SK-N-MC (cell line): ENCODE data around the gene REM1.
"Not testable (repeated sequence)": the region's sequence is repeated elsewhere in the genome, so short reads cannot be mapped to it uniquely, and the experiment has no call there.

Source experiments
- DNase-seq: peaks from one replicate; pipeline ENCODE4 v3.0.0-alpha.2; 2011; ENCODE audit warnings: low read depth, low spot score
- H3K27ac ChIP-seq: fragments of 200-600 bp; sonication (generic); 2 replicates; pipeline ENCODE4 v1.5.1; 2016; ENCODE audit warnings: mixed run types
- H3K36me3 ChIP-seq: fragments of 200-600 bp; sonication (generic); 2 replicates; pipeline ENCODE4 v1.6.1; 2017; ENCODE audit warnings: antibody characterized with exemption, low read length, mixed read lengths; ENCODE audit not compliant: insufficient read depth
- H3K4me3 ChIP-seq: fragments of 200-600 bp; sonication (generic); 2 replicates; pipeline ENCODE4 v1.5.1; 2016
- H3K9ac ChIP-seq: fragments of 200-600 bp; sonication (generic); 2 replicates; pipeline ENCODE4 v1.8.0; 2017; ENCODE audit warnings: mixed run types, mixed read lengths; ENCODE audit not compliant: insufficient read length
- H3K9me3 ChIP-seq: fragments of 200-600 bp; sonication (generic); 2 replicates; pipeline ENCODE4 v1.6.1; 2017; ENCODE audit warnings: low read depth, mild to moderate bottlenecking, antibody characterized with exemption, low read length, moderate library complexity, mixed read lengths
- EZH2 ChIP-seq: fragments of 200-600 bp; sonication (generic); IDR thresholded peaks from one replicate; pipeline ENCODE4 v1.6.1; 2017; ENCODE audit warnings: antibody characterized with exemption
- FOXP2 ChIP-seq: optimal IDR thresholded peaks from 2 replicates; pipeline ENCODE3; 2011; ENCODE audit warnings: mild to moderate bottlenecking, moderate library complexity; ENCODE audit not compliant: insufficient read depth; ENCODE audit errors: extremely low read length, control extremely low read depth
- POLR2AphosphoS5 ChIP-seq: IDR thresholded peaks from 2 replicates; pipeline ENCODE4 v1.6.1; 2012; ENCODE audit warnings: mild to moderate bottlenecking, low read depth, low read length, borderline replicate concordance

Gene REM1

DNA sequence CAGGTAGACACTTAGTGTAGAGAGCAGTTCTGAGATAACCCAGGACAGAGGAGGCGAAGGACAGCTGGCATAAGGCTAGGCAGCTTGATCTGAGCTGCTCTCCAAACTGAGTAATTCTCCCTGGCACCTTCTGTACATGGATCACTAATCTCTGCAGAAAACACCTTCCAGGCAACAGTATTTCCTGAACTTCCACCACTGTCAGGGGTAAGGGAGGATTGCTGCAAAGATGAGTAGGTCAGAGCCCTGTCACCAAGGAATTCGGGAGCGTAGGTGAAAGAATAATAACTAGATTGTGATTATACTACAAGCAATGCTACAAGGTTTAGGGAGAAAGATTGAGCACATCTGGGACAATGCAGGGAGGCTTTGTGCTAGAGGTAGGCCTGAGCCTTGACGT, 41.1 kb downstream of the REM1 start:
- Histone ChIP-seq H3K9me3 (no peaks in the 10 kb centered on the region), H3K27ac (no peak overlapping the region), H3K4me3 (peak overlapping the region; percentile 89; the same call in 1 of the 2 replicates), H3K9ac (no peak overlapping the region), H3K36me3 (peaks cover 17% of the 10 kb centered on the region)
- no peak for DNase-seq
- TF ChIP-seq EZH2 (no peak), FOXP2 (no peak), POLR2AphosphoS5 (no peak)

DNA sequence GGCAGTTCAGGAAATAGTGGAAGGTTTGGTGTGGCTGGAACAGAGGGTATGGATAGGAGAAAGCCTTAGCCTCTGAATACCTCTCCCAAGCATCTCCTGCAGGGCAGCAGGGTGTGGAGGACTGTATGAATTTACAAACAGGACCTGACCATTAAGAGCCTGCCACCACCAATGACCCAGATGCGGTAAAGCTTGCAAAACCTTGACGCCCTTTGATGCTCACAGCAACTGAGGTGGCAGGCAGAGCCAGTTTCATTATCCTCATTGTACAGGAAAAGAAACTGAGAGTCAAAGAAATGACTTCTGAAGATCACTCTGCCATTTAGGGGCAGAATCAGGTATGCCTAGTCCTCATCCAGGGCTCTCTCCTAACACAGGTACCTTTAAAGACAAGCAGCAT, 41.6 kb downstream of the REM1 start:
- Histone ChIP-seq H3K4me3 (no peak overlapping the region), H3K9ac (no peak overlapping the region), H3K9me3 (no peaks in the 10 kb centered on the region), H3K36me3 (peaks cover 17% of the 10 kb centered on the region), H3K27ac (no peak overlapping the region)
- no peak for DNase-seq
- TF ChIP-seq EZH2 (no peak), FOXP2 (no peak), POLR2AphosphoS5 (no peak)

- H3K4me3 ChIP-seq, result no peak overlapping the region
- no peak overlapping the region for H3K27ac ChIP-seq
- H3K9me3 ChIP-seq, result no peaks in the 10 kb centered on the region
- no peak for TF ChIP-seq EZH2
- TF ChIP-seq FOXP2, result no peak
- TF ChIP-seq POLR2AphosphoS5, result no peak
- peaks cover 17% of the 10 kb centered on the region for H3K36me3 ChIP-seq
- DNase-seq, result no peak
- no peak overlapping the region for H3K9ac ChIP-seq
Measured at GRCh38 chr20:31517373-31517772, 42.3 kb downstream of the REM1 start.

- H3K36me3 ChIP-seq, result peaks cover 13% of the 10 kb centered on the region; the same call in 1 of the 2 replicates
- not testable (repeated sequence) for H3K27ac ChIP-seq
Measured at GRCh38 chr20:31521267-31521666, 46.2 kb downstream of the REM1 start.

DNA sequence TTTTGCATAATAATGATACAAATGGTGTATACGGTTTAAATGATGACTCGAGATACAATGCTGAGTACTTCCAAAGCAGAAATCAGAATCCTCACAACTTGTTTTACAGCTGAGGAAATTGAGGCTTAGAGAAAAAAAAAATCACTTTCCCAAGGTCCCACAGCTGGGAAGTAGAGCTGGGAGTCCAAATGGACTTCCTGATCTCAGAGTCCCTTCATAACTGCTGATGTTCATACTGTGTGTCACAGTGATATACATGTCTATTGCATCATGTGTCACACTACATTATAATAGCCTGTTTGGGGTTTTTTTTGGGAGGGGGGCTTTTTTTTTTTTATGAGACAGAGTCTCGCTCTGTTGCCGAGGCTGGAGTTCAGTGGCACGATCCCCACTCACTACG, 47.6 kb downstream of the REM1 start:
- Histone ChIP-seq H3K4me3 (no peak overlapping the region), H3K27ac (no peak overlapping the region), H3K36me3 (peaks cover 13% of the 10 kb centered on the region), H3K9me3 (no peaks in the 10 kb centered on the region), H3K9ac (no peak overlapping the region)
- no peak for DNase-seq
- TF ChIP-seq EZH2 (no peak), FOXP2 (no peak), POLR2AphosphoS5 (no peak)

More at GRCh38 chr20:31521267-31521666, 46.2 kb downstream of the REM1 start:
- DNase-seq, H3K4me3 ChIP-seq, H3K9me3 ChIP-seq, H3K9ac ChIP-seq: not testable (repeated sequence)

DNA sequence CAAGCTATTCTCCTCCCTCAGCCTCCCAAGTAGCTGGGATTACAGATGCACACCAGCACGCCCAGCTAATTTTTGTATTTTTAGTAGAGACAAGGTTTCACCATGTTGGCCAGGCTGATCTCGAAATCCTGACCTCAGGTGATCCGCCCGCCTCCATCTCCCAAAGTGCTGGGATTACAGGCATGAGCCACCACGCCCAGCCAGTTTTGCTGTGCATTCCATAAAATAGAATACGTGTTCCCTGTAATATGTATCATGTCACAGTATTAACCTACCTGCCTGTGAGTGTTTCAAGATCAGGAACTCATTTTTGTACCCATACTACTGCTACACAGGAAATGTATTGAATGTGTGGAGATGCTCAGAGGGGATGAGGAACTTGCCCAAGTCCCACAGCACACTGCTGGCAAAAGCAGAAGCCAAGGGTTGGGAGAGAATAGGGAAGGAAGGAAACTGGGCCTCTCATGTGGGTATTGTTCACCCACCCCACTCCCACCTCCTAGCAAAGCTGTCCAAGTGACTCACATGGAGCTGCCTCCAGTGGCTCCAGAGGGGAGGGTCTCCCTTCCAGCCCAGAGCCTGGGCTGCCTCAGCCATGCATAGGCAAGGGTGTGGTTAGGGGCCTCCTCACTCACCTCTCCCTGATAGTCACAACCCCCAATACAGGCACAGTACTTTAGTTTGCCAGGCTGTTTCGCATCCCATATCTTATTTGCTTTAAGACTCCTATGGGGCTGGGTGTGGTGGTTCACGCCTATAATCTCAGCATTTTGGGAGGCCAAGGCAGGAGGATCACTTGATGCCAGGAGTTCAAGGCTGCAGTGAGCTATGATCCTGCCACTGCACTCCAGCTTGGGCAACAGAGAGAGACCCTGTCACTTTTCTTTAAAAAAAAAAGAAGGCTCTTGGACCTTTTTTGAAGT, 48.5 kb downstream of the REM1 start:
- H3K36me3 ChIP-seq, result peaks cover 20% of the 10 kb centered on the region
- no peak overlapping the region for H3K4me3 ChIP-seq
- no peak overlapping the region for H3K27ac ChIP-seq
- no peak for DNase-seq
- H3K9ac ChIP-seq, result no peak overlapping the region
- no peak for TF ChIP-seq POLR2AphosphoS5
- no peak for TF ChIP-seq FOXP2
- TF ChIP-seq EZH2, result no peak
- no peaks in the 10 kb centered on the region for H3K9me3 ChIP-seq

DNA sequence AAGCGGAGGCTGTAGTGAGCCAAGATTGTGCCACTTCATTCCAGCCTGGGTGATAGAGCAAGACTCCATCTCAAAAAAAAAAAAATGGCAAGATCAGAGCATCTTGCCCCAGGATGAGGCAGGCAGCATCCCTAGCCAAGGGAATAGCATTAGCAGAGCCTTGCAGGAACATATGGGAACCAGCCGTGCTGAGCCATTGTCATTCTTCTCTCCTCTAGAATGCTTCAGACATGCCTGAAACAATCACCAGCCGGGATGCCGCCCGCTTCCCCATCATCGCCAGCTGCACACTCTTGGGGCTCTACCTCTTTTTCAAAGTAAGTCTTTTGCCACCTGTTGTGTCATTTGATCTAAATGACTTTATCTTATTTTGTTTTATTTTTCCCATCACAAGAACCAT, 52.2 kb downstream of the REM1 start:
- H3K4me3 ChIP-seq, result no peak overlapping the region
- DNase-seq, result no peak
- no peak overlapping the region for H3K9ac ChIP-seq
- no peak overlapping the region for H3K27ac ChIP-seq
- peaks cover 43% of the 10 kb centered on the region for H3K36me3 ChIP-seq
- no peaks in the 10 kb centered on the region for H3K9me3 ChIP-seq
- TF ChIP-seq EZH2, result no peak
- no peak for TF ChIP-seq FOXP2
- no peak for TF ChIP-seq POLR2AphosphoS5
